GM18520 (cell line): ENCODE measurements around the gene ARL14.

ENCODE experiments used
- ATAC-seq: cut with Tn5 transposase; IDR thresholded peaks from one replicate; pipeline ENCODE4 v1.9.1; 2021; ENCODE audit not compliant: unreplicated experiment

Gene ARL14

DNA sequence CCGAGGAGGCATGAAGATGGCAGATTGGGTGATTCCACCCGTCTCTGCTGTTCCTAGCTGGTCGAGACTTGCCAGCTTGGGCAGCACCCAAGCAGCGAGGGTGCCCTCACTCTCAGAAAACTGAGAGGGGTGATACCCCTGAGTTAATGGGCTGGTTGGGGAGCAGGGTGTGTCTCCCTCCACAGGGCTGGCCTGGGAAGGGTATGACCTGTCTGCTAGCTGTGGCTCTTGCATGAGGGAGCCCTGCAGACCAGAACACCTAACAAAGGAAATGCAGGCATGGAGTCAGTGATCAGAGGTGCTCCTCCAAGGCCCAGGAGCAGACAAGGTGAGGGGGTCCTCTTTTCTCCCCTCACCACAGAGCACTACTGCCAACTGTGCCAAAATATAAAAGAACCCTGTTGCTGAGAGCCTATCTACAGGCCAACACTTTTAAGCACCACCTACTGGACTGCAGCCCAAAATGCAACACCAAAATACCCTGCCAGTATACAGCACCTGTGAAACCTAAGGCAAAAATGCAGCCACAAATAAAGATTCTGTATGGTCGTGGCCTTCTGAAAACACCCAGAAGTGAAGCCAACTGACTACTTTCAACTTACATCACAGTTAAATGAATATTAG, 43.3 kb downstream of the ARL14 start:
- ATAC-seq: peak; percentile 45

GRCh38 chr3:160722331-160722730, 45.4 kb downstream of the ARL14 start:
- no peak for ATAC-seq

GRCh38 chr3:160725338-160725737, 48.4 kb downstream of the ARL14 start:
- ATAC-seq: no peak
